Neuronal stem cell (in vitro differentiated cells): ENCODE data around the gene HOMEZ.

ENCODE experiments used
- DNase-seq: peaks from one replicate; pipeline ENCODE4 v3.0.0-alpha.2; 2013; ENCODE audit warnings: low spot score
- H2AFZ ChIP-seq: one replicate; pipeline ENCODE4 v1.6.1; 2013; ENCODE audit warnings: mild to moderate bottlenecking, low read length, inconsistent platforms
- H2AK5ac ChIP-seq: 2 replicates; pipeline ENCODE4 v1.6.1; 2013; ENCODE audit warnings: low read depth, mild to moderate bottlenecking, inconsistent platforms, low read length, moderate library complexity, mixed read lengths
- H2BK120ac ChIP-seq: 2 replicates; pipeline ENCODE4 v1.6.1; 2013; ENCODE audit warnings: low read depth, mild to moderate bottlenecking, inconsistent platforms, low read length, moderate library complexity, mixed read lengths
- H2BK12ac ChIP-seq: one replicate; pipeline ENCODE4 v1.6.1; 2013; ENCODE audit warnings: low read length, inconsistent platforms
- H2BK15ac ChIP-seq: 2 replicates; pipeline ENCODE4 v1.6.1; 2013; ENCODE audit warnings: mild to moderate bottlenecking, low read length, inconsistent platforms, mixed read lengths
- H2BK5ac ChIP-seq: one replicate; pipeline ENCODE4 v1.6.1; 2013; ENCODE audit warnings: inconsistent platforms, mild to moderate bottlenecking, low read length, moderate library complexity
- H3K14ac ChIP-seq: one replicate; pipeline ENCODE4 v1.6.1; 2013; ENCODE audit warnings: low read length, inconsistent platforms
- H3K18ac ChIP-seq: 2 replicates; pipeline ENCODE4 v1.6.1; 2013; ENCODE audit warnings: low read length, inconsistent platforms
- H3K23ac ChIP-seq: 2 replicates; pipeline ENCODE4 v1.6.1; 2013; ENCODE audit warnings: low read depth, mild to moderate bottlenecking, mixed read lengths, low read length, inconsistent platforms; ENCODE audit not compliant: poor library complexity
- H3K27ac ChIP-seq: replicated peaks from 3 replicates; pipeline ENCODE4 v1.5.1; 2013; ENCODE audit warnings: low read length, inconsistent platforms
- H3K27me3 ChIP-seq, 3 experiments: 2 replicates each; pipeline ENCODE4 v1.6.1; 2013; ENCODE audit warnings: low read length in 3 of 3, mild to moderate bottlenecking in 2 of 3, inconsistent platforms in 1 of 3, low read depth in 1 of 3, mixed read lengths in 1 of 3, moderate library complexity in 1 of 3; ENCODE audit not compliant: control insufficient read depth in 3 of 3, insufficient read depth in 3 of 3
- H3K36me3 ChIP-seq, 2 donors: replicated peaks in 1 of 2; 2 replicates each; pipeline ENCODE4 v1.6.1; 2013; ENCODE audit warnings: low read length in 2 of 2; ENCODE audit not compliant: control insufficient read depth in 2 of 2, insufficient read depth in 2 of 2
- H3K4ac ChIP-seq: 2 replicates; pipeline ENCODE4 v1.6.1; 2013; ENCODE audit warnings: inconsistent platforms, mild to moderate bottlenecking, low read length, moderate library complexity
- H3K4me1 ChIP-seq, 2 donors: 1 replicate in 1 of 2; 2 replicates in 1 of 2; pipeline ENCODE4 v1.6.1; 2013; ENCODE audit warnings: low read length in 2 of 2, low read depth in 1 of 2; ENCODE audit not compliant: control insufficient read depth in 2 of 2, insufficient read depth in 1 of 2
- H3K4me2 ChIP-seq: one replicate; pipeline ENCODE4 v1.6.1; 2013; ENCODE audit warnings: mild to moderate bottlenecking, low read length, inconsistent platforms; ENCODE audit not compliant: insufficient read depth, poor library complexity, severe bottlenecking
- H3K4me3 ChIP-seq, 2 donors: 2 replicates each; pipeline ENCODE4 v1.5.1; 2013; ENCODE audit warnings: low read length in 2 of 2, mild to moderate bottlenecking in 2 of 2, inconsistent platforms in 1 of 2, moderate library complexity in 1 of 2
- H3K79me1 ChIP-seq: one replicate; pipeline ENCODE4 v1.6.1; 2013; ENCODE audit warnings: low read depth, mild to moderate bottlenecking, inconsistent platforms, low read length, moderate library complexity
- H3K9ac ChIP-seq: one replicate; pipeline ENCODE4 v1.6.1; 2013; ENCODE audit warnings: mild to moderate bottlenecking, low read depth, low read length, inconsistent platforms; ENCODE audit not compliant: poor library complexity
- H3K9me3 ChIP-seq, 2 donors: replicated peaks in 1 of 2; 2 replicates each; pipeline versions ENCODE3 to v1.6.1; 2013; ENCODE audit warnings: low read length in 2 of 2, mild to moderate bottlenecking in 2 of 2, inconsistent platforms in 1 of 2, low read depth in 1 of 2, mixed read lengths in 1 of 2, moderate library complexity in 1 of 2; ENCODE audit not compliant: control insufficient read depth in 2 of 2, insufficient read depth in 1 of 2
- H4K8ac ChIP-seq: one replicate; pipeline ENCODE4 v1.6.1; 2013; ENCODE audit warnings: low read depth, mild to moderate bottlenecking, inconsistent platforms, low read length, moderate library complexity
- H4K91ac ChIP-seq: one replicate; pipeline ENCODE4 v1.6.1; 2013; ENCODE audit warnings: low read length, low read depth, mild to moderate bottlenecking, inconsistent platforms; ENCODE audit not compliant: poor library complexity
- WGBS, 2 donors: extraction: QIAGEN DNeasy Blood & Tissue Kit; methylation state at CpG; one replicate each; pipeline ENCODE4 v1.1.7; 2013; ENCODE audit warnings: missing lambda C conversion rate in 2 of 2, mixed read lengths in 1 of 2; ENCODE audit not compliant: insufficient read length in 2 of 2, insufficient replicate concordance in 1 of 2; ENCODE audit errors: extremely low coverage in 2 of 2; 5-methylcytosine and 5-hydroxymethylcytosine counted together

Gene HOMEZ

GRCh38 chr14:23294734-23295561, 9.0 kb upstream of the HOMEZ start:
- no CpG with 5 or more reads among the region's 24 CpGs for WGBS, 2 donors
- H3K9ac ChIP-seq, result no peak overlapping the region
- no peaks in the 10 kb centered on the region for H3K27me3 ChIP-seq
- no peak overlapping the region for H2AFZ ChIP-seq
- no peak overlapping the region for H3K4ac ChIP-seq
- no peak overlapping the region for H4K91ac ChIP-seq
- no peak overlapping the region for H2BK15ac ChIP-seq
- no peak overlapping the region for H2BK120ac ChIP-seq
- H3K4me1 ChIP-seq, result peaks cover 3 to 15% of the 10 kb centered on the region in 2 donors
- no peak overlapping the region for H3K4me3 ChIP-seq
- no peak overlapping the region for H2AK5ac ChIP-seq
- no peak overlapping the region for H2BK5ac ChIP-seq
- H3K27ac ChIP-seq, result no peak overlapping the region
- no peak overlapping the region for H3K4me2 ChIP-seq
- H3K14ac ChIP-seq, result no peak overlapping the region
- H3K18ac ChIP-seq, result no peak overlapping the region
- peak; percentile 51 for DNase-seq
- H3K79me1 ChIP-seq, result no peaks in the 10 kb centered on the region
- no peak overlapping the region for H2BK12ac ChIP-seq
- no peaks in the 10 kb centered on the region for H3K9me3 ChIP-seq
- peaks cover 3 to 29% of the 10 kb centered on the region in 2 donors for H3K36me3 ChIP-seq
- H3K23ac ChIP-seq, result no peak overlapping the region
- H4K8ac ChIP-seq, result no peak overlapping the region

- no peaks in the 10 kb centered on the region for H3K27me3 ChIP-seq
- no peak overlapping the region for H2BK120ac ChIP-seq
- H2BK5ac ChIP-seq, result peak overlapping the region; percentile 80
- no peak overlapping the region for H2BK12ac ChIP-seq
- no peak overlapping the region for H3K23ac ChIP-seq
- H3K9ac ChIP-seq, result no peak overlapping the region
- H3K4me3 ChIP-seq, result peak overlapping the region; percentile 73 to 85
- H3K9me3 ChIP-seq, result no peaks in the 10 kb centered on the region
- peaks cover 3 to 17% of the 10 kb centered on the region in 2 donors for H3K36me3 ChIP-seq
- H2AFZ ChIP-seq, result peak overlapping the region; percentile 96
- H3K4ac ChIP-seq, result peak overlapping the region; percentile 6
- H2AK5ac ChIP-seq, result no peak overlapping the region
- no peak overlapping the region for H3K14ac ChIP-seq
- H2BK15ac ChIP-seq, result no peak overlapping the region
- no peak overlapping the region for H4K8ac ChIP-seq
- WGBS, 2 donors, result no CpG with 5 or more reads among the region's 6 CpGs
- DNase-seq, result no peak
- no peak overlapping the region for H4K91ac ChIP-seq
- H3K4me1 ChIP-seq, result peaks cover 3 to 9% of the 10 kb centered on the region in 2 donors
- peak overlapping the region; percentile 81 for H3K4me2 ChIP-seq
- peak overlapping the region; percentile 100 for H3K27ac ChIP-seq
- H3K79me1 ChIP-seq, result peaks cover 2% of the 10 kb centered on the region
- H3K18ac ChIP-seq, result no peak overlapping the region
Observed at GRCh38 chr14:23286902-23287479, 1.1 kb upstream of the HOMEZ start.

- Histone ChIP-seq H3K9me3 (no peaks in the 10 kb centered on the region), H2AK5ac (peak overlapping the region; percentile 59), H3K4me3 (peak overlapping the region; percentile 73 to 98), H3K27me3 (no peaks in the 10 kb centered on the region), H3K23ac (peak overlapping the region; percentile 69), H3K36me3 (peaks cover 6 to 20% of the 10 kb centered on the region in 2 donors), H3K14ac (no peak overlapping the region), H2BK12ac (no peak overlapping the region), H3K9ac (peak overlapping the region; percentile 89), H3K4me1 (peaks cover 3 to 12% of the 10 kb centered on the region in 2 donors), H4K91ac (no peak overlapping the region), H3K4ac (no peak overlapping the region), H3K27ac (peak overlapping the region; percentile 37), H3K18ac (peak overlapping the region; percentile 84), H2BK120ac (no peak overlapping the region), H2BK5ac (no peak overlapping the region), H3K79me1 (peaks cover 4% of the 10 kb centered on the region), H2BK15ac (no peak overlapping the region), H3K4me2 (peak overlapping the region; percentile 63), H2AFZ (peak overlapping the region; percentile 90), H4K8ac (no peak overlapping the region)
- no peak for DNase-seq
- WGBS, 2 donors, result no CpG with 5 or more reads among the region's 22 CpGs
Observed at GRCh38 chr14:23285530-23286019, 357 bp downstream of the HOMEZ start.
